Endometrium (tissue), 2 donors: Measurements from ENCODE around the gene PPM1B.
"Not testable (repeated sequence)": the region's sequence is repeated elsewhere in the genome, so short reads cannot be mapped to it uniquely, and the experiment has no call there.

Experiments
- FAIRE-seq: peaks from 2 replicates; lab custom pipeline; 2012; peaks lifted over from hg19 to GRCh38; lab: Jason Lieb, UNC
- donor health status: control.
- donor health status: control.

The PPM1B gene

DNA sequence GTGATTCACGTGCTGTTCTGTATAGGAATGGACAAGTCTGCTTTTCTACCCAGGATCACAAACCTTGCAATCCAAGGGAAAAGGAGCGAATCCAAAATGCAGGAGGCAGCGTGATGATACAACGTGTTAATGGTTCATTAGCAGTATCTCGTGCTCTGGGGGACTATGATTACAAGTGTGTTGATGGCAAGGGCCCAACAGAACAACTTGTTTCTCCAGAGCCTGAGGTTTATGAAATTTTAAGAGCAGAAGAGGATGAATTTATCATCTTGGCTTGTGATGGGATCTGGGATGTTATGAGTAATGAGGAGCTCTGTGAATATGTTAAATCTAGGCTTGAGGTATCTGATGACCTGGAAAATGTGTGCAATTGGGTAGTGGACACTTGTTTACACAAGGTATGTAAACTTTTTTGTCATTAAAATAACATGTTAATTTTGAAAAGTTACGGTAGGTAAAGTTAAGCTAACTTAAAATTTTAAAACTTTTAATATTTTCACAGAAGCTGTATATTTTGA, 33.0 kb downstream of the PPM1B start:
- no peak for FAIRE-seq

DNA sequence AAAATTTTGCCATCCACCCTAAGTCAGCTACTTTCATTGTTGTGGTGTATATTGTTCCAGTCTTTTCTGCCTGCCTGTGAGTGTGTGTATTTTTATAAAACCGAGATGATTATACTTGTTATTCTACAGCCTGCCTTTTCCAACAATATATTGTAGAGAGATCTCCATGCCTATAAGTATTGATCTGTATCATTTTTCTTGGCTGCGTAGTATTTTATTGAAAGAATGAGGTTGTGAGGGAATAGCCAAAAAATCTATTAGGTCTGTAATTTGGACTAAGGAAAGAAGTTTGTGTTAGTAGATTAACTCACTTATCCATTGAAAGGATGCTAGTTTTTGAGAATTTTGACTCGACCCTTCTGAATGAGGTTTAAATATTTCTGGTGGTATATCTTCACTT, 34.9 kb downstream of the PPM1B start:
- no peak for FAIRE-seq

DNA sequence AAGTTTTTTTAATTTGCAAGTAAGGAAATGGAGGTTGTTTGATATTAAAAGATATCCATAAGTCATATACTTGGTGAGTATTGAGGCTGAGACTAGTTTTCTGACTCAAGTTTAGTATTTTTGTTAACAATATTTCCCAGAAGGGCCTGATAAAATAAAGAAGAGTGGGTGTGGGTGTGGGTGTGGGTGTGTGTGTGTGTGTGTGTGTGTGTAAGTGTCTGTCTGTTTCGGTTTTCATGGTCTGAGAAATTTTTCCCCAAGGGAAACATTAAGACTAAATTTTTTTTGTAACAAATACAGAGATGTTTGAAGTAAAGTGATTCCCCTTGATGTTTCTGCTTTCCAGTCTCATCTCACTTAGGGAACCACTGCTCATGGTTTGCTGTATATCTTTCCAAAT, 36.5 kb downstream of the PPM1B start:
- no peak for FAIRE-seq

DNA sequence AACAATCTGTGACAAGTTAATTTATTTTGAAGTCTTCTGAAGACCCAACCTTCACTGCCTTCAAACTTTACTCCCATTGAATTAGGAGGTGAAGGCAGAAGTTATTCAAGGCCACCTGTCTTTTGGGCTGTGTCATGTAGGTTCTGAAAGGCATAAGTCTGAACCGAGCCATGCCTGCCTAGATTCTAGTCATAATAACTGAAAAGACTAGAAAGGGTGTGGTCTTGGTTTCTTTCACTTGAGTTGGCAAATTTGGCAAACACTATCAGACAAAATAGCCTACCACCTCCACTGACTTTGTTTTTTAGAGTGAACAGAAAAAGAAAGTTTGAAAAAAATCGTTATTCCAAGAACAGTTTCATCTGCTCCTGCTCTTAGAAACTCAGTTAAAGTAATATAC, 38.4 kb downstream of the PPM1B start:
- no peak for FAIRE-seq

DNA sequence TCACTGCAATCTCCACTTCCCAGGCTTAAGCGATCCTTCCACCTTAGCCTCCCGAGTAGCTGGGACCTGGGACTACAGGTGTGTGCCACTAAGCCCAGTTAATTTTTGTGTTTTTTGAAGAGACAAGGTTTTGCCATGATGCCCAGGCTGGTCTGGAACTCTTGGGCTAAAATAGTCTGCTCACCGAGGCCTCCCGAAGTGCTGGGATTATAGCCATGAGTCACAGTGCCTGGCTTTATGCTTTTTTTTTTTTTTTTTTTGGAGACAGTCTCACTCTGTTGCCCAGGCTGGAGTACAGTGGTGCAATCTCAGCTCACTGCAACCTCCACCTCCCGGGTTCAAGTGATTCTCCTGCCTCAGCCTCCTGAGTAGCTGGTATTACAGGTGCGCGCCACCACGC, 39.0 kb downstream of the PPM1B start:
- not testable (repeated sequence) for FAIRE-seq

DNA sequence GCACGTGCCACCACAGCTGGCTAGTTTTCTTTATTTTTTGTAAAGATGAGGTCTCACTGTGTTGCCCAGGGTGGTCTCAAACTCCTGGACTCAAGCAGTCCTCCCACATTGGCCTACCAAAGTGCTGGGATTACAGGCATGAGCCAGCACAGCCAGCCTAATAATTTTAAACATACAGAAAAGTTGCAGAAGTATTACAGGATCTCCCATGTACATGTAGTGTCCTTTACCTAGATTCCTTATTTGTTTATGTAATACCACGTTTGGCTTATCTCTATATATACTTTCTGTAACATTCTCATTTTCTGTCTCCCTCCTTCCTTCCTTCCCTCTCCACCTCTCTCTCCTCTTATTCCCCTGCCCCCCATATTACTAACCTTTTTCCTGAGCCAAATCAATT, 41.7 kb downstream of the PPM1B start:
- no peak for FAIRE-seq

DNA sequence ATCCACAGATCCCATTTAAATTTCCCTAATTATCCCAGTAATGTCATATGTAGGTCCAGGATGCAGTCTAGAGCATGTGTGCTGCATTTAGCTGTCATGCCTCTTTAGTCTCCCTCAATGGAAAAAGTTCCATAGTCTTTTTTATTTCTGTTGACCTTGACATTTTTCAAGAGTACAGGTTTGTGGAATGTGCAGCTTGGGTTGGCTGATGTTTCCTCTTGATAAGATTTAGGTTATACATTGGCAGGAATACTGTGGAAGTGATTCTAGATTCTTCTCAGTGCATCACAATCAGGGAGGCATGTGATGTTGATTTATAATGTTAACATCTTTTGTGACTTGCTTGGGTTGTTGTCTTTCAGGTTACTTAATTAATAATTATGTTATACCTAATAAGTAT, 42.5 kb downstream of the PPM1B start:
- no peak for FAIRE-seq

DNA sequence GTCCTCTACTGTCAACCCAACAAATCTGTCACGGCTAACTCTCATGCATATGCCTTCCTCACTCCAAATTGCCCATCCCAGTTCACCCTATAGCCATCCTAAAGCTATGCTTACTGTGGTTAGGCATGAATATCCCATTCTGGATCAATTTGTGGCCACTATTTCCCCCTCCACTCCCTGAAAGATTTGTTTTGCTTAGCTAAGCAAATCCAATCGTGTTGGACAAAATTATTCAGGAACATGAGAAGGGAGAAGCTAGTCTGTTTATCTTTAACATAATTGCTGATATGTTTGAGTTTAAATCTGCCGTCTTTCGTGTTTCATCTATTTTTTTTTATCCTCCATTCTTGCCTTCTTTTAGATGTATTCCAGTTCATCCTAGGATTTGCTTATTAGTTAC, 43.6 kb downstream of the PPM1B start:
- FAIRE-seq: no peak

DNA sequence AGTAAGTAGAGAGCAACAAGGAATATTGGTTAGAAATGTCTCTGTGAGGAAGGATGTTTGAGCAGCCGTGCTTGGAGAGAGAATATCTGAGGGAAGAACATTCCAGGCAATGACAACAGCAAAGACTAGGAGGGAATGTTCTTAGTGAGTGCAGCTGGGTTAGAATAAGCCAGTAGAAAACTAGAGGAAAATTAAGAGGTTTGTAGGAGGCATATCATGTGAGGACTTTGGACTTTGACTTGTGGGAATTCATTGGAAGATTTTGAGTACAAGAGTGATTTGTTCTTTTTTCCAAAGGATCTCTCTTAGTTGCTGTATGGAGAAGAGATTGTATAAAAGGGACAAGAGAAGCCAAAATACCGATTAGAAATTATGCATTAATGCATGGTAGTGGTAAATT, 47.2 kb downstream of the PPM1B start:
- no peak for FAIRE-seq

DNA sequence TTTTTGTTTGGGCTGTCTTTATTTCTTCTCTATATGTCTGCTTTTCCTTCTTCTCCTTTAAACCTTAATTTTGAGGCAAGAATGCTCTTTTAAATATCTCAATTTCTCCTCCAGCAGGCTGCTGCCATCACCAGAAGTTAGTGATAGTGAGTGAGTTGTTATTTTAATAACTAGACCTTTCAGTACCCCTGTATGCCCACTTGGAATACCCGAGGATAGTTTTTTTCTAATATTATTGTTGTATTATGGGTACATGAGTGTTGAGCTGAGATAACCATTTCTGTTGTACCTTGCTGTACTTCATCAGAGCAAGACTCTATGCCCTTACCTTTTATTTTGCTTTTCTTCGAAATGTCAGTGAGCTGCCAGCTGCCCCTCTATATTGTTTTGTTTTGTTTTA, 50.1 kb downstream of the PPM1B start:
- no peak for FAIRE-seq

DNA sequence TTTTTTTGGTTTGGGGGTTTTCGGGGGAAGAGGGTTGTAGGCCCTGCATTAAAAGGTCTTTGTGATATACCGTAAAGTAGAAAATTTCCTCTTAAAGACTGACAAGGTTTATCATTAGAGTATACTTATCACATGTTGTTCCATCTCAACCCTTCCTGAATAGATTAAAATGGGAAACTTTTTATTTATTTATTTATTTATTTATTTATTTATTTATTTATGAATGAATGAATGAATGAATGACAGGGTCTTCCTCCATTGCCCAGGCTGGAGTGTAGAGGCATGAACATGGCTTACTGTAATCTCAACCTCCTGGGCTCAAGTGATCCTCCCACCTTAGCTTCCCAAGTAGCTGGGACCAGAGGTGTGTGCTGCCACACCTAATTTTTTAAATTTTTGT, 58.1 kb downstream of the PPM1B start:
- FAIRE-seq: no peak

DNA sequence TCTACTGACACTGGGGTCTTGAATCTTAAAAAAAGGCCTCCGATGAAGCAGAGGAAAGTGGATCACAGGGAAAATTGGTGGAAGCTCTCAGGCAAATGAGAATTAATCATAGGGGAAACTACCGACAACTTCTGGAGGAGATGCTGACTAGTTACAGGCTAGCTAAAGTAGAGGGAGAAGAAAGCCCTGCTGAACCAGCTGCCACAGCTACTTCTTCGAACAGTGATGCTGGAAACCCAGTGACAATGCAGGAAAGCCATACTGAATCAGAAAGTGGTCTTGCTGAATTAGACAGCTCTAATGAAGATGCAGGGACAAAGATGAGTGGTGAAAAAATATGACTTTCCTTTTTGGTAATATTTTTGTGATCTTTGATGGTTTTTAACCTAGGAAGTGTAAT, 61.7 kb downstream of the PPM1B start:
- no peak for FAIRE-seq

DNA sequence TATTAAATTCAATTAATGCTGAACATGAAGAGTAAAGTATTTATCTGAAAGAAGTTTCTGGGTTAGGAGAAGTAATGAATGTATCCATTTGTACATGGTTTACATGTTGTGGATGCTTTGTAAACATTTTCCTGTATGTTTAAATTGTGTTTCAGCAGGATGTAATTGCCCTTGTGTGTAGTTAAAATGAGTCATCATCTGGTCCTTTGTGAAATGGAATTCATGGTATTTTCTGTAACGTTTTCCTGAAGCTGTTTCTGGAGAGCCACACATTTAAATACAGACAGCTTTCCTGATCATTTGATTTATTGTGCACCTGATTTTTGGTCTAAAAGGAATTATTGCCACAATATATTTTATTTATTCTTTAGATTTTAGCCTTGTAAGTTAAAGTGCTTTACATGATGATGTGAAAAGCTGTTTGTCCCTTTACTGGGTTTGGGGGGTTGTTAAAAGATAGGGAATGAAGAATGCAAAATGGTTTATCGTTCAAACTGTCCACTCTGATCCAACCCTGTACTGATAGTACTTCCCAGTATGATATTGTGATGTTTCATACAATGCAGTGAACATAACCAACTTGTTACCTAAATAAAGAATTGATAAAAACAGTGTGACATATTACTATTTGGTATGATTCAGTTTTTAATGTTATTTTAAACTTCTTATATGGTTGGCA, 64.9 kb downstream of the PPM1B start:
- FAIRE-seq: peak; percentile 33

DNA sequence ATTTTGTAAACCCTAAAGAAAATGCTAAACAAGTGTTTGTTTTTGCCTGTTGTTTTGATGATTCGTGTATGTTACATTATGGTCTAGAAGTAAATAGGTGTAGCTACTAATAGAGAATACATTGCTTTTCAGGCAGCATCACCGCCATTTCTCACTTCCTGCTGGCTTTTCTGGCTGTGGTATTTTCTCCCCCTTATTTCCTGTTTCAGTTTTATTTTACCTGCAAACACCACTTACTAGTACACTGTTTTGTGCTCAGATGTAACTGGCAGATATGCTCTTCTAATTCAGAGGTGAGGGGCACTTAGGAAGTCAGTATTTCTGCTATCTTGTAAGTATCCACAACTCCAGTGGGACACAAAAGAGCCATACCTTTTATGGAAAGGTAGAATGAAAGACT, 68.5 kb downstream of the PPM1B start:
- no peak for FAIRE-seq

DNA sequence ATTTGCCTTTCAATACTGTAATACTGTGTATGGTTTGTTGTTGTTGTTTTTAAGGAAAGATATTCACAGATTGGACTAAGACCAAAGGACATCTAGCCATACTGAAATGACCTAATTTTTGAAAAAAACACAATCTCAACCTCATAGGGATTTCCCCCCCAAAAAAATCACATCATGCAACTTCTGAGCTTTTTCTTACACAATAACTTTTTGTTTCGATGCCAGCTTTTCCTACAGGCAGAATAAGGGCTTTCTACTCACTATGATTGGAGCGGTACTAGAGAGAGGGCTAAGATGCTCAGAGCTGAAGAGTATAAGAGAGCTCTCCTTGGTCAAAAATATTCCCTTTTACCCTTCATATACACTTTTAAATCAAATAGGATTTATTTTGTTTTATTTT, 74.2 kb downstream of the PPM1B start:
- no peak for FAIRE-seq

DNA sequence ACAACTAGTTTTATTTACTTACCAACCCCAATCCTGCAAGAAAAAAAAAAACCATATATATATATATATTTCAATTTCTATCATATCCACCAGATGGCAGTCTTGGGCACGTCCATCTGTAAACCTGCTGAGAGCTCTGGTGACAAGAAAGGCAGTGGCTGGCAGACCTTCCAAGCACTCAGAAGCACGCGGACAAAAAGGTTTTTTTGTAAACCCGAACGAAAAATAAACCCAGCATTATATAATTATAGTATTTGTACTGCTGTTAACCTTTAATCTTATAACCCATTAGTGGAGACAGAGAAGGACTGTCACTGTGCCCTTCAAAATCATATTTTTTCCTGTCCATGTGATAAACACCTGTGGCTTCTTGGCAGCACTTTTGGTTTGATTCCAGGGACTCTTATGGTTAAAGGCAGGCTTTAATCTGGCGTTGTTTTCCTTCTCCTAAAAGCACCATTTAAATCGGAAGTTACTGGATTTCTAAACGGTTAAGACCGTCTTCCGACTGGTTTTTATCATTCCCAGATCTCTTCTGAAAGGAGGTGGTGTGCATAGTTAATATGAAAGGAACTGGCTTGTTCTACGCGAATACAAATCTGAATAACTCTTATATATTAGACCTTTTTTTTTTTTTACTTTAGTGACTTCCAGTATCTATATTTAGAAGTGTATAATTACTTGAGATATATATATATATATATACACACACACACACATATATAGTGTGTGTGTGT, 75.6 kb downstream of the PPM1B start:
- peak; percentile 78 for FAIRE-seq

DNA sequence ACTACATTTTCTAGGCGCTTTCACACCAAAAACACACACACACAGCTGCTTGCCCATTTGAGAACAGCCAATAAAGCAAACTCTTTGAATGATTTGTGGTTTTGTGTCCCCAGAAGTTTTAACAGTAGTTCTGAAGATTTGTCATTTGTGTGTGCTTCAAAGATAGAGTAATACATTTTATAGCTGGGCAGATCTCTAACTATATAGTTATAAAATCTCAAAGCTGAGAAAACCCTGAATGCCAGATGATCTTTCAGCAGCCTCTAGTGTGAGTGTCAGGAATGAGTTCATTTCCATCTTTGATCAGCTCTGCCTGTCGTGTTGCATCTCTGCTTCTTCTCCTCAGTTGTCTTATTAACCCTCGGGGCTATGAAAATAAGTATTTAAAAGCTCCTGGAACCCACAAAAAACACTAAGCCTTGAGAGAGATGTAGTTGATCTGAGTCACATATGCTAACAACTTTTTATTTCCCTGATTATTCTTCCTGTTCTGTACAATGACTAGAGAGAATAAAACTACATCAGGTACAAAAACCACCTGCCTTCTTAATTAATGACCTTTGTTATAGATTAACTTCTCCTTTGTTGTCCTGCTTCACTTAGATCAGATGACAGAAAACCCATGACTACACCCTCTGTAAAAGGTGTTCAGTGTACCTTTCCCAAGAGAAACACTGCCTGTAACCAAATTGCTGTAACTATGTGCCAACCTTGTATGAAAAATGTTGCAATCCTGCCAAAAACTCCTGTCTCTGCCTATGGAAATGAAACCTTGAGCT, 76.6 kb downstream of the PPM1B start:
- no peak for FAIRE-seq

DNA sequence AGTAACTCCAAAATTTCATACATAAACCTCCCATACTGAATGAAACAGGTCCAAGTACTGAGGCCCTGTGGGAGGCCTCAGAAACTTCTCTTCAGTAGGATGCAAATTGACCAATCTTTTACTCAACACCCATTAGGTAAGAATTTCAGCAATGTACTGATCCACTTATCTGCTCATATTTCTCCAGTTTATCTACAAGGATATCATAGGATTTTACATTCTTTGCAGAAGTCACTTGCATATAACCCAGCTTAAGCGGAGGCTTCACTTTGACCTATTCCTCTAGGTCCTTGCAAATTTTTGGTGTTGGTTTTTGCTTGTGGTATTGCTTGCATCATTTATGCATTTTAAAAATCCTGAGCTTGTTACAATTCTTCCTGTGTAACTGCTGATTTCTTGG, 77.8 kb downstream of the PPM1B start:
- FAIRE-seq: no peak

DNA sequence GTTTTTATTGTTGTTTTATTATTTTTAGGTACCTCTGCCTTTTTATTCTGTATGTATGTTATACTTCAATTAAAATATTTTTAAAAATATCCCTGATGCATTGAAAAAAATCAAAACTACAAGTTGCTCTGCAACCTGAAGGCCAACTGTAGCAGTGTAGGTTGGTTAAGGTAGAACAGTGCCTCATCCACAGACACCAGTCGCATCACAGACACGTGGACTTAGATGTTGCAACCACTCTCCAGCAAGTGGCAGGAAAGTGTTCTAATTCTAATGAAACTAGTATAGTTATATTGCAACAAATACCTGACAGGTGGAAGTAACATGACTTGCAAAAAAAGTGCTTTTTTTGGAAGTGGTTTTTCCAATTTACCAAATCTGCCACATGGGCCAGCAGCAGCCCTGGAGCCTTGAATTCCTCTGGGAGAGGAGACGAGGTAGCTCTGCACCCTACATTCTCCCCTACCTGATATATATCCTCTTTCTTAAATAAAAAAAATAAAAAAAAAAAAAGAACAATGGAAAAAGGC, 78.2 kb downstream of the PPM1B start:
- FAIRE-seq: no peak

DNA sequence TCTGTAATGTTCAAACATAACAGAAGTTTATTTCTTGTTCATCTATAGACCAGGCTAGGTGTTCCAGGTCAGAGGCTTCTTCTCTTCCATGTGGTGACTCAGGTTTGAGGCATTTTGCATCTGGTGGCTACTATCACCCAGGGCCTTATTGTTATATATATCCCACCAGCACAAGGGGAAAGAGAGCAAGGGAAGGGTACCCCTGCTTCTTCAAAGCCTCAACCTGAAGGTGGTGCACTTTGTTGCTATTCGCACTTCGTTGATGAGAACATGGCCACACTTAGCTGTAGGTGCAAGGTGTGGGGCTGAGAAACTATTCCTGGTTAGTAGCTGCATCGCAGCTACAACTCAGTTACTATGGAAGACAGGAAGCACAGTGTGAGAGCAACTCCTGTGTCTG, 79.2 kb downstream of the PPM1B start:
- FAIRE-seq: no peak

DNA sequence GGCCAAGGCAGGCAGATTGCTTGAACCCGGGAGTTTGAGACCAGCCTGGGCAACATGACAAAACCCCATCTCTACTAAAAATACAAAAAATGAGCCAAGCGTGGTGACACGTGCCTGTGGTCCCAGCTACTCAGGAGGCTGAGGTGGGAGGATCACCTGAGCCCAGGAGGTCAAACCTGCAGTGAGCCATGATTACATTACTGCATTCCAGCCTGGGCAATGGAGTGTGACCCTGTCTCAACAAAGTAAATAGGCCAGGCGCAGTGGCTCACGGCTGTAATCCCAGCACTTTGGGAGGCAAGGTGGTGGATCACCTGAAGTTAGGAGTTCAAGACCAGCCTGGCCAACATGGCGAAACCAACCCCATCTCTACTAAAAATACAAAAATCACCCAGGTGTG, 80.6 kb downstream of the PPM1B start:
- not testable (repeated sequence) for FAIRE-seq

DNA sequence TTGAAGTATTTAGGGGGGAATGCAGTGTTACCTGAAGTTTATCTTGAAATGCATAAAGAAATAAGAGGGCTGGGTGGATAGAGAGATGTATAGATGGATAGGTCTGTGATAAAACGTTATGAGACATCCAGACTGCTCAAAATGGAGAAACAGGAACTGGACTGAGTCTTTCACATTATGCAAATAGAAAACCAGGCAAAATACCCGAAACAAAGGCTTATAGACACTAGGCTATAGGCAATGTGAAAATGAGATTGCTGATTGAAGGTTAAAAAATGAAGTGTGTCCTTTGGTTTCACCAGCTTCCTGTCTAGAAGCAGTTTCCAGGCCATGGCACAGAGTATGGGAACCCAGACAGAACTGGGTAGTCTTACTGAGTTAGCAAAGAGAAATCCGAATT, 81.7 kb downstream of the PPM1B start:
- no peak for FAIRE-seq

DNA sequence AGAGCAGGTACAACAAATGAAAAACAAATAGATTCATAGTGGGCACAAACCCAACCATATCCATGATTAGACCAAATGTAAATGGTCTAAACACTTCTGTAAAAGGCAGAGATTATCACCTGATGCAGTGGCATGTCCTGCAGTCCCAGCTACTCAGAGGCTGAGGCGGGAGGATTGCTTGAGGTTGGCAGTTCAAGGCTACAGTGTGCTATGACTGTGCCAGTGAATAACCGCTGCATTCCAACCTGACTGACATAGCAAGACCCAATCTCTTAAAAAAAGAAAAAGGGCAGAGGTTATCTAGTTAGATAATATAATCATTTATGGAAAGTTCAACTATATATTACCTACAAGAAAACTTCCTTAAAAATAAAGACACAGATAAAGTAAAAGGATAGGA, 85.3 kb downstream of the PPM1B start:
- no peak for FAIRE-seq
